Measurements from ENCODE around the gene GPR12. TPM values are rescaled to one million over a fixed set of nuclear protein-coding genes. Genes with fewer than 3 reads are reported as not detected.

Gene GPR12
- polyA plus RNA-seq, 1 experiment, result not detected

DNA sequence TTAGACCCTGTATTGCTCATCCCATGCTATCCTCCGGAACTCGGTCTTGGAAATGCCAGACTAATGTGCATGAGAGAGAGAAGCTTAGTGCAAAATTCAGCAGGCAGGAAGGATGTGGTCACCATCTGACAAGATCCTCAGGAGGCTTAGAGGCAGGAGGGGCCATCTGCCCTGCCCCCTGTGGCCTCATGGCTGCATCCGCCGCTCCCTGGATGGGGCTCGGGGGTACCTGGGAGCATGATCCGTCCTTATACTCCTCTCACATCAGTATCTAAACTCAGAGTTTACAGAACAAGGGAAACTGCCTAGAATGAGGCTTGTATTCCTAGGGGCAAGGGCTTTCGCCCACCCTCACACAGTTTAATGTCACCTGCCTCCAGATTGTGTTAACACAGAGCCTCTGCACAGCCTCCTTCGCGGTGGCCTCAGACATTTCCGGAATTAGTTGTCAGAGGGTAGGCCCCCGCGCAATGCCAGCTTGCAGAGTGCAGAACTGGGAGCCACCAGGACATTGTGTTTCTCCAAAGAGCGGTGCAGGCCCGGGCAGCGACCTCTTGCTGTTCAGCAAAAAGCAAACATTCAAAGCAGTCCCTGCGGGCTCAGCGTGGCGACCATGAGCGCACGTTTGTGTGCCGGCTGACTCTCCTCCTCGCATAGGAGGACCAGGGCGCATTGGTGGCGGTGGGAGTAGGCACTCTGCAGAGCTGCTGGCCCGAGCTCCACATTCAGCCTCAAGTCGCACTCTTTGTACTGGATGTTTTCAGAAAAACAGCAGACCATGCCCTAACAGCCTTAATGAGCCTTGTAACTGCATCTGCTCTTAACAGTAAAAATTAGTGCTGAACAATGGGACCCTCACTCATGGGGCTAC lies 39.1 kb downstream of the GPR12 start:
- Histone ChIP-seq H3K4me3 (ENCODE audit: low read depth, low read length) (no peak overlapping the region), H3K9me3 (ENCODE audit: control insufficient read depth, insufficient read depth, low read length) (no peaks in the 10 kb centered on the region; the same call in 1 of the 2 replicates), H3K27me3 (ENCODE audit: control insufficient read depth, insufficient read depth, low read length) (no peaks in the 10 kb centered on the region), H3K27ac (ENCODE audit: low read depth, low read length) (no peak overlapping the region)
- CTCF ChIA-PET, result interaction anchor here (2.5 kb wide), 1 partner anchor 23 kb away, joined by 17 read pairs; no protein-coding TSS in a partner anchor
- POLR2A ChIA-PET, result no interaction called here
- TF ChIP-seq, protein P1, sequence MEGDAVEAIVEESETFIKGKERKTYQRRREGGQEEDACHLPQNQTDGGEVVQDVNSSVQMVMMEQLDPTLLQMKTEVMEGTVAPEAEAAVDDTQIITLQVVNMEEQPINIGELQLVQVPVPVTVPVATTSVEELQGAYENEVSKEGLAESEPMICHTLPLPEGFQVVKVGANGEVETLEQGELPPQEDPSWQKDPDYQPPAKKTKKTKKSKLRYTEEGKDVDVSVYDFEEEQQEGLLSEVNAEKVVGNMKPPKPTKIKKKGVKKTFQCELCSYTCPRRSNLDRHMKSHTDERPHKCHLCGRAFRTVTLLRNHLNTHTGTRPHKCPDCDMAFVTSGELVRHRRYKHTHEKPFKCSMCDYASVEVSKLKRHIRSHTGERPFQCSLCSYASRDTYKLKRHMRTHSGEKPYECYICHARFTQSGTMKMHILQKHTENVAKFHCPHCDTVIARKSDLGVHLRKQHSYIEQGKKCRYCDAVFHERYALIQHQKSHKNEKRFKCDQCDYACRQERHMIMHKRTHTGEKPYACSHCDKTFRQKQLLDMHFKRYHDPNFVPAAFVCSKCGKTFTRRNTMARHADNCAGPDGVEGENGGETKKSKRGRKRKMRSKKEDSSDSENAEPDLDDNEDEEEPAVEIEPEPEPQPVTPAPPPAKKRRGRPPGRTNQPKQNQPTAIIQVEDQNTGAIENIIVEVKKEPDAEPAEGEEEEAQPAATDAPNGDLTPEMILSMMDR (IDR thresholded peaks at IDR 0.05; ENCODE audit: low read depth, low read length), result no peak
- DNase-seq (ENCODE audit: low read depth, low spot score), result no peak

DNA sequence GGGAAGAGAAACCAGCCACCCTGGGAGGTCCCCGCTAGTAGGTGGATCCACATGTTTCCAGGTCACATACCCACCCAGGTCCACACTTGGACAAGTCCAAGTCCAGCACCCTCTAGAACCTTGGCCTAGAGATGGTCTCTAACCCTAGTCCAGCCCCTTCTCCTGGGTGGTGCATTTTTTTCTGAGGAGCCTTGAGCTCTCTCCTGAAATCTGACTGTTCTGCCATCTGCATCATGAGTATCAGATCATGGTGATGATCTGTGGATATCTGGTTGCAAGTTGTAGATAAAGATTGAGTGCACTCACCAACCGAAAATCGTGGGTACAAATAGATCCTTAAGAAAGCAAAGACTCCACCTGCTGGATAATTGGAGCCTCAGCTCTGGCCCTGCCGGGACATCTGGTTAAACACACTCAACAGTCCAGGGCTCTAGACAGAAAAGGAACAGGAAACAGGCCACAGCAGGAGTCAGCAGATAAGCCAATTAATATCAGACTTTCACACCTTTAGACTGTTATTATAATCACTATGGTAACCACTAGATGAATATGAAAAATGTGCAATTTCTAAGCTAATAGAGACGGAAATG lies 41.1 kb downstream of the GPR12 start:
- POLR2A ChIA-PET, result no interaction called here
- CTCF ChIA-PET, result interaction anchor here (0.6 to 3.1 kb wide), 8 partner anchors 8 to 544 kb away, joined by 3 to 19 read pairs (median 4); no protein-coding TSS in a partner anchor
- no peak for DNase-seq (ENCODE audit: low read depth, low spot score)
- no peak overlapping the region for H3K4me3 ChIP-seq (ENCODE audit: low read depth, low read length)
- no peaks in the 10 kb centered on the region; the same call in 1 of the 2 replicates for H3K9me3 ChIP-seq (ENCODE audit: control insufficient read depth, insufficient read depth, low read length)
- no peak overlapping the region for H3K27ac ChIP-seq (ENCODE audit: low read depth, low read length)
- TF ChIP-seq, protein P1 (IDR thresholded peaks at IDR 0.05; ENCODE audit: low read depth, low read length), result peak; percentile 22; the same call in 1 of the 2 replicates
- H3K27me3 ChIP-seq (ENCODE audit: control insufficient read depth, insufficient read depth, low read length), result no peaks in the 10 kb centered on the region

DNA sequence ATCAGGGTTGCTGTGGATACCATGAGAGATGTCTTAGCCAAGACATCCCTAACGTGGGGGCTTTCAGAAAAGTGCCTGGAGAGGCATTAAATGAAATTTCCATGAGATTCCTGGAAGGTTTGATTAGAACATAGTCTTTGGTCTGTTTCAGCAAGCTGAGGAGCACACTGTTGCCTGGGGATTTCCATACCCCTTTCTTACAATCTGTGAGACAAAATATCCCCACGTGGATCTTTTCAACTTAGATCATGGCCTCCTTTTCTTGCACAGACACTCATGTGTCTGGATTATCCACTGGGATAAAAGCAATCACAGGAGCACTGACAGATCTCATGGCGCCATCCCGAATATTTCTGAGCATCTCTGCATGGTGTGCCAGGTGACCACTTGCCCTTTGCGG lies 41.7 kb downstream of the GPR12 start:
- no peaks in the 10 kb centered on the region; the same call in 1 of the 2 replicates for H3K9me3 ChIP-seq (ENCODE audit: control insufficient read depth, insufficient read depth, low read length)
- ChIA-PET CTCF (interaction anchor here (1.5 to 3.1 kb wide), 4 partner anchors 20 to 534 kb away, joined by 5 to 19 read pairs (median 12); no protein-coding TSS in a partner anchor), POLR2A (no interaction called here)
- TF ChIP-seq, protein P1 (IDR thresholded peaks at IDR 0.05; ENCODE audit: low read depth, low read length), result no peak
- H3K27me3 ChIP-seq (ENCODE audit: control insufficient read depth, insufficient read depth, low read length), result no peaks in the 10 kb centered on the region
- H3K27ac ChIP-seq (ENCODE audit: low read depth, low read length), result no peak overlapping the region
- DNase-seq (ENCODE audit: low read depth, low spot score), result no peak
- no peak overlapping the region for H3K4me3 ChIP-seq (ENCODE audit: low read depth, low read length)

DNA sequence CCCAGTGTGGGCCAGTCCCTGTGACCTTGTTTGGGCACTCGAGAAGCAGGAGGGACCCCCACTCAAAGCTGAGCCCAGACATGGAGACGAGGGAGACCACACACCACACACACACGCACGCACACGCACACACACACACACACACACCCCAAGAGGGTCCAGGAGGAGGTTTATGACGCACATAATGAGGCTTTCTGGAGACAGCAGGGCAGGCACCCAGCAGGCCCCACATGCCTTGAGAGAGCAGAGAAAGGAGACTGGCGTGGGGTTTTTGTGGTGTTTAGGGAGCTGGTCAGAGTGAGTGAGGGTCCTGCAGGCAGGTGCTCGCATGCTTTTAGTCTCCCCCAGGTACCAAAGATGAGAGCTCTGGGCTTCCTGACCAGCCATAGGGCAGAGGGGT lies 42.4 kb downstream of the GPR12 start:
- CTCF ChIA-PET, result interaction anchor here (0.9 to 3.1 kb wide), 3 partner anchors 9 to 533 kb away, joined by 4 to 19 read pairs (median 5); no protein-coding TSS in a partner anchor
- no peaks in the 10 kb centered on the region for H3K27me3 ChIP-seq (ENCODE audit: control insufficient read depth, insufficient read depth, low read length)
- H3K27ac ChIP-seq (ENCODE audit: low read depth, low read length), result no peak overlapping the region
- H3K9me3 ChIP-seq (ENCODE audit: control insufficient read depth, insufficient read depth, low read length), result no peaks in the 10 kb centered on the region; the same call in 1 of the 2 replicates
- POLR2A ChIA-PET, result no interaction called here
- TF ChIP-seq, protein P1 (IDR thresholded peaks at IDR 0.05; ENCODE audit: low read depth, low read length), result no peak
- H3K4me3 ChIP-seq (ENCODE audit: low read depth, low read length), result no peak overlapping the region
- no peak for DNase-seq (ENCODE audit: low read depth, low spot score)

DNA sequence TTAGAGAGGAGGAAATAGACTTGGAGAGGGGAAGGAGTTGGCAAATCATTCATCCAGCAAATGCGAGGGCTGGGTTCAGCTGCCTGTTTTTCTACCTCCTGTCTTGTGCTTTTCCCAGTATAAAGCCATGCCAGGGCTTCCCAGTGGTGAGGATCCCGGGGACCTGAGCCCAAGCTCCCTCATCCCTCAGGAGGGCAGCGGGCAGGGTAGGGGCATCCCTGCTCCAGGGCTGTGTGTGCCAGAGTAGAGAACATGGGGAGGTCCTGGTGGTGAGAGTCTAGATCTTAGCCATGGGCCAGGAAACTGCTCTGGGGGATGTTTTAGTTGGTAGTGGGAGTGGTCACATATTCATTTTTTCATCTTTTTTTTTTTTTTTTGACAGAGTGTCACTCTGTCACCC lies 43.6 kb downstream of the GPR12 start:
- H3K4me3 ChIP-seq (ENCODE audit: low read depth, low read length), result no peak overlapping the region
- no peak overlapping the region for H3K27ac ChIP-seq (ENCODE audit: low read depth, low read length)
- TF ChIP-seq, protein P1 (IDR thresholded peaks at IDR 0.05; ENCODE audit: low read depth, low read length), result no peak
- DNase-seq (ENCODE audit: low read depth, low spot score), result no peak
- H3K9me3 ChIP-seq (ENCODE audit: control insufficient read depth, insufficient read depth, low read length), result no peaks in the 10 kb centered on the region
- POLR2A ChIA-PET, result no interaction called here
- CTCF ChIA-PET, result no interaction called here
- no peaks in the 10 kb centered on the region for H3K27me3 ChIP-seq (ENCODE audit: control insufficient read depth, insufficient read depth, low read length)

All from AG04450 (cell line).